Calu3 (cell line): ENCODE measurements around the gene C5orf63. TPM values are rescaled to one million over a fixed set of nuclear protein-coding genes. Genes with fewer than 3 reads are reported as not detected.
"Not testable (repeated sequence)": the region's sequence is repeated elsewhere in the genome, so short reads cannot be mapped to it uniquely, and the experiment has no call there.

Source experiments
- BruUV-seq: library from RNA; stranded (reverse); fragments of 400-500 nt; replicated peaks from 2 replicates; lab custom pipeline; 2021; lab: Mats Ljungman, UMichigan
- CTCF ChIA-PET: fragments of 300-600 bp; sonication (Branson Sonifier 250); formaldehyde crosslinking; loops from one replicate; lab custom pipeline; 2022; ENCODE audit warnings: antibody characterized with exemption; lab: Charles Lee
- DNase-seq: peaks from one replicate; pipeline ENCODE4 v3.0.0; 2022
- H3K27ac Mint-ChIP-seq: one replicate; pipeline ENCODE4 v1.8.0; 2022; ENCODE audit warnings: mixed read lengths; ENCODE audit not compliant: unreplicated experiment
- H3K27me3 Mint-ChIP-seq: one replicate; pipeline ENCODE4 v1.8.0; 2022; ENCODE audit warnings: mixed read lengths; ENCODE audit not compliant: unreplicated experiment
- H3K36me3 Mint-ChIP-seq: one replicate; pipeline ENCODE4 v1.8.0; 2022; ENCODE audit warnings: mild to moderate bottlenecking, moderate library complexity, mixed read lengths; ENCODE audit not compliant: insufficient read depth, unreplicated experiment
- H3K4me1 Mint-ChIP-seq: one replicate; pipeline ENCODE4 v1.8.0; 2022; ENCODE audit warnings: mild to moderate bottlenecking, low read depth, mixed read lengths; ENCODE audit not compliant: unreplicated experiment
- H3K4me3 Mint-ChIP-seq: one replicate; pipeline ENCODE4 v1.8.0; 2022; ENCODE audit warnings: mild to moderate bottlenecking, low read depth, moderate library complexity, mixed read lengths; ENCODE audit not compliant: unreplicated experiment
- H3K9me3 Mint-ChIP-seq: one replicate; pipeline ENCODE4 v1.8.0; 2022; ENCODE audit warnings: low read depth, mixed read lengths; ENCODE audit not compliant: unreplicated experiment
- CTCF ChIP-seq: fragments of 200-600 bp; IDR thresholded peaks from one replicate; pipeline ENCODE4 v1.8.0; 2022; ENCODE audit warnings: antibody characterized with exemption; ENCODE audit not compliant: unreplicated experiment
- intact Hi-C: fragments of 100-400 bp; cut with micrococcal nuclease; formaldehyde crosslinking; loops from one replicate; pipeline ENCODE4 v1.10.0; 2022; ENCODE audit not compliant: unreplicated experiment
- total RNA-seq: library from RNA; stranded (reverse); gene quantifications from 2 replicates; pipeline ENCODE4 v1.2.3, GENCODE V29; 2022

C5orf63 gene
- total RNA-seq, 1 experiment from 2014 or later = 13.2 TPM

- Mint-ChIP-seq H3K4me3 (no peak overlapping the region), H3K4me1 (peaks cover 13% of the 10 kb centered on the region), H3K27ac (no peak overlapping the region), H3K27me3 (no peaks in the 10 kb centered on the region), H3K9me3 (no peaks in the 10 kb centered on the region), H3K36me3 (peaks cover 21% of the 10 kb centered on the region)
- CTCF ChIA-PET = interaction anchor here (0.9 kb wide), 1 partner anchor 170 kb away, joined by 3 read pairs; no protein-coding TSS in a partner anchor
- TF ChIP-seq CTCF = no peak
- BruUV-seq = no TSS peak
- no peak for DNase-seq
- intact Hi-C loops = loop anchor here (2.0 to 5.0 kb wide), 2 partner anchors 21 to 109 kb away; no protein-coding TSS in a partner anchor
Observed at GRCh38 chr5:127026166-127026565, 47.1 kb downstream of the C5orf63 start.

GRCh38 chr5:127025467-127025866 is 47.8 kb downstream of the C5orf63 start:
- Mint-ChIP-seq H3K9me3 (no peaks in the 10 kb centered on the region), H3K4me3 (no peak overlapping the region), H3K27me3 (no peaks in the 10 kb centered on the region), H3K36me3 (peaks cover 14% of the 10 kb centered on the region), H3K4me1 (peaks cover 13% of the 10 kb centered on the region), H3K27ac (no peak overlapping the region)
- DNase-seq = no peak
- CTCF ChIA-PET = interaction anchor here (0.6 to 0.9 kb wide), 2 partner anchors 35 to 169 kb away, joined by 3 read pairs; no protein-coding TSS in a partner anchor
- TF ChIP-seq CTCF = no peak
- no TSS peak for BruUV-seq
- intact Hi-C loops = loop anchor here (5.0 kb wide), 1 partner anchor 108 kb away; no protein-coding TSS in a partner anchor

GRCh38 chr5:127024821-127025220 is 48.5 kb downstream of the C5orf63 start:
- Mint-ChIP-seq H3K4me3 (no peak overlapping the region), H3K27ac (no peak overlapping the region), H3K27me3 (no peaks in the 10 kb centered on the region), H3K36me3 (peaks cover 7% of the 10 kb centered on the region), H3K9me3 (no peaks in the 10 kb centered on the region), H3K4me1 (peaks cover 13% of the 10 kb centered on the region)
- intact Hi-C loops = loop anchor here (5.0 kb wide), 1 partner anchor 108 kb away; no protein-coding TSS in a partner anchor
- no peak for DNase-seq
- no peak for TF ChIP-seq CTCF
- no TSS peak for BruUV-seq
- CTCF ChIA-PET = no interaction called here

- H3K4me3 Mint-ChIP-seq, H3K9me3 Mint-ChIP-seq, intact Hi-C loops, H3K27me3 Mint-ChIP-seq, BruUV-seq, H3K4me1 Mint-ChIP-seq, CTCF ChIA-PET, H3K27ac Mint-ChIP-seq, DNase-seq, H3K36me3 Mint-ChIP-seq: not testable (repeated sequence)
Observed at GRCh38 chr5:127023552-127024191, 49.6 kb downstream of the C5orf63 start.

DNA sequence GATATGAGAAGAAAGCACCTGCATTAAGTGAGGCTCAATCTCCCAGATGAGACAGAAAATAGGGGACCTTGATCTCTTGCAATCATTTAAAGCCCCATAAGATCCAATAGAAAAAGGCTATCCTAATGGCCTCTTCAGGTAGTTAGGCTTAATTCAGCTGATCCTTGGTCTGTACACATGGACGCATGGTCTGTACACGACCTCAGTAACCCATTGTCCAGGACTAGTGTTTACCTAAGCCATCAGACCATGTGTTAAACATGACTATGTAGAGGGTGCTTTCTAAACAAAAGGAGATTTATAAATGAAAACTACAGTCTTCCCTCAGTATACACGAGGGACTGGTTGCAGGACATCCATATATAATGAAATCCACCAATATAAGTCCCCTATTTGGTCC is 50.5 kb downstream of the C5orf63 start:
- intact Hi-C loops = no loop called here
- Mint-ChIP-seq H3K27ac (no peak overlapping the region), H3K4me1 (no peaks in the 10 kb centered on the region), H3K9me3 (no peaks in the 10 kb centered on the region), H3K36me3 (no peaks in the 10 kb centered on the region), H3K4me3 (no peak overlapping the region), H3K27me3 (no peaks in the 10 kb centered on the region)
- no peak for TF ChIP-seq CTCF
- CTCF ChIA-PET = no interaction called here
- BruUV-seq = no TSS peak
- no peak for DNase-seq
